K562 (cell line): ENCODE data around the gene SNX25. TPM values are rescaled to one million over a fixed set of nuclear protein-coding genes. Genes with fewer than 3 reads are reported as not detected.

Experiments used
- ATAC-seq: fragments of 200-7000 bp; cut with Tn5 transposase; 3 replicates; pipeline ENCODE4 v1.9.1; 2020; ENCODE audit warnings: moderate library complexity
- BruUV-seq: library from RNA; stranded (reverse); fragments of 400-500 nt; replicated peaks from 2 replicates; lab custom pipeline; 2021; lab: Mats Ljungman, UMichigan
- CTCF ChIA-PET: fragments of 300-600 bp; formaldehyde crosslinking; extraction: SDS; loops from one replicate; lab custom pipeline; 2021; ENCODE audit warnings: low intra/inter-chr PET ratio; lab: Yijun Ruan, JAX
- POLR2A ChIA-PET: fragments of 300-600, 350-650 bp; sonication (Branson Sonifier 250); formaldehyde crosslinking; extraction: SDS; loops from one replicate; lab custom pipeline; 2021; ENCODE audit warnings: antibody characterized with exemption, inconsistent platforms; lab: Yijun Ruan, JAX
- DNase-seq, 4 experiments: peaks; one replicate each; pipeline versions ENCODE4 v3.0.0 to v3.0.0-alpha.2; 2011 to 2018; ENCODE audit warnings: low spot score in 3 of 4, mixed read lengths in 3 of 4; ENCODE audit errors: extremely low read depth in 1 of 4
- FAIRE-seq: peaks from 2 replicates; lab custom pipeline; 2011; peaks lifted over from hg19 to GRCh38; lab: Jason Lieb, UNC
- H2AFZ ChIP-seq: 2 replicates; pipeline ENCODE4 v1.6.0; 2011; ENCODE audit warnings: low read depth, low read length, control low read depth, inconsistent platforms
- H3K27ac ChIP-seq: fragments of 200-600 bp; 3 replicates; pipeline ENCODE4 v1.8.0; 2011; ENCODE audit warnings: low read depth, mild to moderate bottlenecking, control low read depth, inconsistent platforms, low read length, moderate library complexity, mixed read lengths; ENCODE audit errors: extremely low read depth
- H3K27me3 ChIP-seq, 2 experiments: fragments of 300-600 bp in 1 of 2; 2 replicates in 1 of 2; 3 replicates in 1 of 2; pipeline versions ENCODE4 v1.6.0 to v1.8.0; 2011; ENCODE audit warnings: inconsistent platforms in 2 of 2, low read length in 2 of 2, mild to moderate bottlenecking in 1 of 2, mixed read lengths in 1 of 2, moderate library complexity in 1 of 2; ENCODE audit not compliant: control insufficient read depth in 2 of 2, insufficient read depth in 2 of 2
- H3K36me3 ChIP-seq: fragments of 300-600 bp; 3 replicates; pipeline ENCODE4 v1.8.0; 2011; ENCODE audit warnings: mild to moderate bottlenecking, low read length, inconsistent platforms; ENCODE audit not compliant: control insufficient read depth, insufficient read depth
- H3K4me1 ChIP-seq, 2 experiments: fragments of 200-600 bp in 1 of 2; replicated peaks in 1 of 2; 2 replicates in 1 of 2; 3 replicates in 1 of 2; pipeline versions ENCODE4 v1.5.1 to v1.8.0; 2011; ENCODE audit warnings: inconsistent platforms in 2 of 2, low read length in 2 of 2, mild to moderate bottlenecking in 1 of 2, mixed read lengths in 1 of 2, moderate library complexity in 1 of 2; ENCODE audit not compliant: control insufficient read depth in 2 of 2, insufficient read depth in 2 of 2
- H3K4me2 ChIP-seq: 2 replicates; pipeline ENCODE4 v1.6.1; 2011; ENCODE audit warnings: low read length, control low read depth, inconsistent platforms, mixed read lengths; ENCODE audit not compliant: insufficient read depth
- H3K4me3 ChIP-seq: fragments of 200-600 bp; sonication (generic), shearing (Covaris generic); 2 replicates; pipeline ENCODE4 v1.5.1; 2016; ENCODE audit warnings: control low read depth, inconsistent platforms
- H3K79me2 ChIP-seq: fragments of 200-600 bp; 3 replicates; pipeline ENCODE4 v1.8.0; 2011; ENCODE audit warnings: low read length, inconsistent platforms; ENCODE audit not compliant: control insufficient read depth, insufficient read depth
- H3K9ac ChIP-seq, 2 experiments: 2 replicates each; pipeline versions ENCODE4 v1.6.0 to v1.6.1; 2011; ENCODE audit warnings: low read depth in 2 of 2, low read length in 2 of 2, control low read depth in 1 of 2, inconsistent platforms in 1 of 2, mild to moderate bottlenecking in 1 of 2, mixed read lengths in 1 of 2; ENCODE audit not compliant: insufficient read depth in 1 of 2
- H3K9me1 ChIP-seq: one replicate; pipeline ENCODE4 v1.6.0; 2011; ENCODE audit warnings: inconsistent platforms, mild to moderate bottlenecking, low read length, moderate library complexity; ENCODE audit not compliant: control insufficient read depth, insufficient read depth
- H3K9me3 ChIP-seq: replicated peaks from 2 replicates; pipeline ENCODE4 v1.5.1; 2011; ENCODE audit warnings: low read depth, low read length, inconsistent platforms; ENCODE audit not compliant: control insufficient read depth, insufficient read depth
- H4K20me1 ChIP-seq: replicated peaks from 2 replicates; pipeline ENCODE4 v1.6.1; 2011; ENCODE audit warnings: low read length, inconsistent platforms, mixed read lengths; ENCODE audit not compliant: control insufficient read depth, insufficient read depth
- CREM ChIP-seq: IDR thresholded peaks from 2 replicates; pipeline ENCODE4 v1.6.1; 2014; ENCODE audit warnings: antibody characterized with exemption, low read depth
- E2F6 ChIP-seq, 2 experiments: IDR thresholded peaks; 2 replicates each; pipeline ENCODE4 v1.6.1; 2011; ENCODE audit warnings: borderline replicate concordance in 1 of 2, control low read depth in 1 of 2, low read depth in 1 of 2, low read length in 1 of 2, mild to moderate bottlenecking in 1 of 2, mixed read lengths in 1 of 2, moderate library complexity in 1 of 2; ENCODE audit not compliant: insufficient read depth in 1 of 2, insufficient read length in 1 of 2, poor library complexity in 1 of 2, severe bottlenecking in 1 of 2; ENCODE audit errors: extremely low read depth in 1 of 2
- FOXA3 ChIP-seq, 2 experiments: fragments of 450-650 bp in 1 of 2; sonication (generic) in 1 of 2; formaldehyde crosslinking; IDR thresholded peaks in 1 of 2; conservative IDR thresholded peaks in 1 of 2; 2 replicates each; pipeline versions ENCODE4 v1.4.0 to v1.8.0; 2020 to 2022; ENCODE audit warnings: mild to moderate bottlenecking in 2 of 2, missing genetic modification reagents in 1 of 2
- HEY1 ChIP-seq: fragments of 250-450 bp; sonication (Bioruptor Pico); IDR thresholded peaks from 2 replicates; pipeline ENCODE4 v1.5.0; 2020; ENCODE audit warnings: mild to moderate bottlenecking, moderate library complexity, borderline replicate concordance
- WHSC1 ChIP-seq: IDR thresholded peaks from one replicate; pipeline ENCODE4 v1.6.1; 2012; ENCODE audit warnings: low read length, control low read depth, inconsistent platforms
- WGBS: fragments of 100-300 bp; shearing (Covaris generic); methylation state at CpG from one replicate; pipeline ENCODE4 v1.1.6; 2016; ENCODE audit warnings: low coverage, mixed read lengths; ENCODE audit not compliant: insufficient coverage; ENCODE audit errors: missing lambda C conversion rate; 5-methylcytosine and 5-hydroxymethylcytosine counted together
- in situ Hi-C: fragments of 300-500 bp; cut with MboI; formaldehyde crosslinking; loops from 4 replicates; pipeline ENCODE4 v1.15.0; 2018; ENCODE audit warnings: inconsistent platforms, mixed read lengths
- intact Hi-C: fragments of 100-400 bp; cut with micrococcal nuclease; formaldehyde crosslinking; loops from 2 replicates; pipeline ENCODE4 v1.14.2; 2022
- polyA plus RNA-seq, 8 experiments: library from polyadenylated mRNA; depleted of rRNA in 4 of 8; stranded (reverse) in 5 of 8; unstranded in 3 of 8; fragments of >200 nt; fragmentation: Nextera tagmentation in 2 of 8; fragmentation: Illumina TruSeq in 1 of 8; extraction: Ambion mirVana in 2 of 8; extraction: Trizol in 1 of 8; gene quantifications; 2 replicates each; pipeline versions ENCODE4 v1.2.1 to v1.2.3, GENCODE V29; 2011 to 2014; ENCODE audit warnings: inconsistent platforms in 1 of 8, missing spikeins in 1 of 8
- total RNA-seq, 7 experiments: library from RNA; depleted of rRNA in 6 of 7; stranded (reverse); fragments of >200 nt in 6 of 7; fragmentation: Illumina TruSeq in 2 of 7; extraction: Trizol in 2 of 7; gene quantifications; 2 replicates each; pipeline versions ENCODE4 v1.2.1 to v1.2.3, GENCODE V29; 2011 to 2021; ENCODE audit warnings: low replicate concordance in 1 of 7

The SNX25 gene
- total and polyA plus RNA-seq, 9 of the 15 experiments (the other 6 are each of a cell fraction or from before 2014, with no cell fraction given): 2.5 to 23.4 (median 13.3) TPM

- TF ChIP-seq WHSC1: no peak
- TF ChIP-seq CREM: no peak
- no peak for TF ChIP-seq E2F6 (IDR thresholded peaks at IDR 0.05; ENCODE audit: borderline replicate concordance in 1 of 2, extremely low read depth in 1 of 2, insufficient read depth in 1 of 2, insufficient read length in 1 of 2, low read depth in 1 of 2, low read length in 1 of 2, poor library complexity in 1 of 2, severe bottlenecking in 1 of 2)
- TF ChIP-seq, all 486 proteins: peak for 14
These were observed 56.5 kb downstream of the SNX25 start (continued) for GRCh38 chr4:185265942-185266341.

GRCh38 chr4:185269286-185269685 lies 59.9 kb downstream of the SNX25 start:
- TF ChIP-seq HEY1 (CRISPR knock-in tag): no peak
- TF ChIP-seq FOXA3 (CRISPR knock-in tag; conservative IDR thresholded peaks at IDR 0.05 in 1 of 2, IDR thresholded peaks at IDR 0.05 in 1 of 2): peak in 1 of 2 experiments; percentile 48; a peak in 1 of 4 replicates
- Histone ChIP-seq H4K20me1 (no peaks in the 10 kb centered on the region), H3K36me3 (peaks cover 12% of the 10 kb centered on the region; the same call in 1 of the 3 replicates), H2AFZ (no peak overlapping the region), H3K9me3 (no peaks in the 10 kb centered on the region), H3K27me3 (no peaks in the 10 kb centered on the region), H3K4me3 (no peak overlapping the region), H3K9ac (no peak overlapping the region), H3K4me2 (no peak overlapping the region), H3K9me1 (no peaks in the 10 kb centered on the region), H3K4me1 (no peaks in the 10 kb centered on the region; a peak in 1 of 5 replicates), H3K27ac (no peak overlapping the region), H3K79me2 (no peaks in the 10 kb centered on the region)
- WGBS: 36% methylated on average over 4 of the region's 4 CpGs
- in situ Hi-C loops: no loop called here
- no TSS peak for BruUV-seq
- ChIA-PET CTCF (no interaction called here), POLR2A (no interaction called here)
- ATAC-seq (no peak), FAIRE-seq (peak; percentile 72), DNase-seq (no peak)
- intact Hi-C loops: no loop called here
